SH-SY5Y (cell line): ENCODE data around the gene BCKDK.

Experiments
- GATA2 ChIP-seq: IDR thresholded peaks from 2 replicates; pipeline ENCODE4 v1.6.1; 2011; ENCODE audit warnings: mild to moderate bottlenecking, low read depth, low read length
- GATA3 ChIP-seq: IDR thresholded peaks from 2 replicates; pipeline ENCODE4 v1.6.1; 2011; ENCODE audit warnings: low read depth, mild to moderate bottlenecking, low read length, moderate library complexity

DNA sequence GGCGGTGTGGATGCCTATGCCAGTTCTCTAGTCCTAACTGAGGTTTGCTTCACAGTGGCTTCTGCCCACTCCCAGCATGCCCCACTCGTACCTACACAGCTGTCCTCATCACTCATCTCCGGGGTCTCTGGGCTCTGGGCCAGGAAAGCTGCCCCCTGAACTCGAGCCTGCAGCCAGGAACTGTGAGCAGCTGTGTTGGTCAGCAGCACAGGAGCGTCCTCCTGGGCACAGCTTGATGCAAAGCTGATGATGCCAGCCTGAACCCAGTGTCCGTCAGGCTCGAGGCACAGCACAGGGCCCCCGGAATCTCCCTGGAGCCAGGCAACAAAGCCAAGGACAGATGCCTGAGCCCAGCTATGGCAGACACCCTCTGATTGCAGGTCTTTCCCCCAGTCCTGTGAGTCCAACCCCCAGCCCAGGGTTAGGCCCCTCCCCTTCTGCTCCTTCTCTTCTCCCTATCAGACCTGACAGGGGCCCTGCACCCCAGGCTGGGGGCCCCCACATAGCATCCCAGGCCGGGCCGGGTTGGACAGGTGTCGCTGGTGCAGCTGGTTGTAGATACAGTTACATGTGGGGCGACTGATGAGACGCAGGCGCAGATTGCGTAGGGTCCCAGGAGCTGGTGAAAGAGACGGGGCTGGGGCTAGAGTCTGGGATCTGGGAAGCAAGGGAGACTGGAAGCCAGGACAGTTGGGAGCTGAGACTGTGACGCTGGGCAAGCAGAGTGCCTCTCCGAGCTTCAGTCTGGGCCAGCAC lies 22.1 kb upstream of the BCKDK start:
- TF ChIP-seq GATA2 (no peak), GATA3 (no peak)
